ENCODE results near the gene PMEPA1.

PMEPA1 gene

DNA sequence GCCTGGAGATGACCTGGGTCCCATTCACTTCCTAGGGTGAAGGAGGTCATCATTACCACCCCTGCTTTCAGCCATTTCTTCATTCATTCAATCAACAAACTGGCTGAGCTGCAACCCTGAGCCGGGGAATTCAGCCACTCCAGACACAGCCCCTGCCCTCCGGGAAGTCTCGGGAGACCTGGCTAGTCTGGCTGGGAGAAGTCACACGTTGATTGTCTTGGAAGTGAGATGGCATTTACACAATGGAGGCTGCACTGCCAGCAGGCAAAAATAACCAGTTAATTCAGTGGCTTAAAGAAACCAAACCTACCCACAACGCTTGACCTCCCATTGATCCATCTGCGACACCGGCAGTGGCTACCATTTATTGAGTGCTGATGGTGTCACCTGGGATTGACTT, 2.0 kb upstream of the PMEPA1 start:
- DNase-seq = no peak

DNA sequence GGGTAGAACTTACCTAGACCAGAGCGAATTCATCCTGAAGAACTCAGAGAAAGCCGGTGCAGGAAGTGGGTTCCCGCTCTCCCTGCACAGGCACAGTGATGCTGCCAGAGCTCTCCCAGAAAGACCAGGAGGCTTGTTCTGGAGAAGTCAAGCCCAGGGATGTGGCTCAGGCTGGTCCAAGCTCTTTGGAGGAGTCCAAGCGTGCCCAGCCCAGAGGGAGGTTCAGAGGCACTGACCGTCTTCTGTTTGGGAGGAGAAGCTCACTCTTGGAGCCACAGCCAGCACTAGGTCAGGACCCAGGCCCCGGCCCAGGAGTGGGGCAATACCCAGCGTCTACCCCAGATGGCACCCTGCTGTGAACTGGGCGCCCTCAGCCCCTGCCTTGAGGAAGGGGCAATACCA, 1.5 kb upstream of the PMEPA1 start:
- no peak for DNase-seq

DNA sequence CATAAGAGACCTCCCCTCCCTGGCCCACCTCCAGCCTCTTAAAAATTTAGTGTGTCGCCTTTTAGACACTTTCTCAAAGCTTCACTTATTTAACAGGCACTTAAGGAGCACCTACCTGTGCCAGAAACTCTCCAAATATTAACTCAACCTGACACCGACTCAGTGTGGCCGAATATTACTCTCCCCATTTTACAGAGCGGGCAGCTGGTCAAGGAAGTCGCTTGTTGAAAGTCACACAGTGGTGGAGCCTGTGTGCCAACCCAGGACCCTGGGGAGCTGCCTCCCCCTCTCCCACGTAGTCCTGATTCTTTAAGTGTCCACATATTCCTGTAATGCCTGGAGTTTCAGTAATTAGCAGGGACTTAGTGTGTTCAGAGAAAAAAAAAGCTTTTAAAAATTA, 1.0 kb upstream of the PMEPA1 start:
- no peak for DNase-seq

DNA sequence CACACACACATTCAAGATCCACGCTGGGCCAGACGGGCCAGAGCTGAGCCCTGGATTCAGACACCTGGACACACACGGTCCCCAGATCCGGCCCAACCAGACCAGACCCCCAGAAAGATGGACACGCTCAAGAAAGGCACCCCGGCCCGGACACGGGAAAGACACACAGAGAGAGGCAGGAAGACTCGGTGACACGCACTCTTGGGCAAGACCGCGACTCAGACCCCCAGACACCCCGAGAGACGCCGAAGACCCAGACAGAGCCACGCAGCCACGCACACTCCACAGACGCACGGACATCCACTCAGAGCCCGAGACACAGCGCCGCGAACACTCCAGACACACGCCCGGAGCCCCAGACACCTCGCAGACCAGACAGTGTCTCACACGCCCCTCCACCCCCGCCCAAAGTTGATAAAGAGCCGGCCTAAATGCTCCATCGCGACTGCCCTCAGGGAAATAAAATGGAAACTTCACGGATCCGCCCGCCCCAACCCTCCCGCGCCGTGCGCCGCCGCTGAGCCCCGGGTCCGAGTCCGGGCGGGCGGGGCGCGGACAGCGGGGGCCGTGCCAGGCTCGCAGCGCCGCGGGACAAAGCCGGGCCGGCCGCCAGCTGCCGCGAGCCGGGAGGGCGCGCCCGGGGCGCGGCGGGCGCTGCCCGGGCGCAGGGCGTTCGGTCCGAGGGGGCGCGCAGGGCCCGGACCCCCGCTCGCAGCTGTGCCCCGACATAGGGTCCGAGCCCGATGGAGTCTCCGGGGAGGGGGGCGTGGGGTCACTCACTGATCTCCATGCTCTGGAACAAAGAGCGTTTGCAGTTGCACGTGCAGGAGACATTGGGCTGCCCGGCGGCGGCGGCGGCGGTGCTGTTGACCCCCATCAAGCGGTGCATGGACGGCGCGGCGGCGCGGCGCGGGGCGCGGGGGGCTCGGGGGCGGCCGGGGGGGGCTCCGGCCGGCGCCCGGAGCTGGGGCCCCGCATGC, 831 bp downstream of the PMEPA1 start:
- DNase-seq = peak in 8 of 51 donors; percentile 24 to 57 (median 40)

DNA sequence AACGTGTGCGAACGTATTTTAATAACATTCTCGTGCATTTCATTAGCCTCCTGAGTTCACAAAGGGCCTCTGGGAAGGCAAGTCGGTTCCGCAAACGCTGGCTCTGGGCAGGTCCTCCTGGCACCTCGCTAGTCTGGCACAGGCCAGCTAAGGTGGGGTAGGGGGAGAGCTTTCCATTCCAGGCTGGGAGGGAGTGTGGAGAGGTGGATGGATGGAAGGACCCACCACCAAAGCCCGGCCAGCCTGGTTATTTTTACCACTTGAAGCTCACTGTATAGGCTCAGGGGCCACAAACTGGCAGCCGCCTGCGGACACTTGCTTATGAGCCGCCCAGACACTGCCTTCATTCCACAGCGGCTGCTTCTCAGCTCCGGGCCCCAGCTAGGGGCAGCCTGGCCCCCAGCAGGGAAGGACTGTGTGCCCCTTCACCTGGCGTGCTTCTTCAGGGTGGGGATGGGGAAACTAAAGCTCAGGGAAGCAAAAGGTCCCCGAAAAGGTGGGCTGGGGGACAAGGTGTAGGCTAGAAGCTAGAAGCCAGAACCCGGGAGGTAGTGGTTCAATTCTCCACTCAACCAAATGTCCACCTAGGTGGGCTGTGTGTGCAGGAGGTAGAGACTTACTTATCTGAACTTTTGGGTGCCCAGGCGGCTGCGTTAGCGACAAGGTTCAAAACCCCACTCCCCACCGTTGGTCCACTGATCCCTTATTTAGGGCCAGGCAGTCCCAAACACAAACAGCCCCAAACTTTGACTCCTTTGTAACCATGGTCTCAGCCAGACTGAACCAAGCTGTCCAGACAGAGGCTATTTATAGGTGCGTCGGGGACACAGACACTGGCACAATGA, 1.7 kb downstream of the PMEPA1 start:
- DNase-seq = peak in 10 of 51 donors; percentile 7 to 59 (median 21)

DNA sequence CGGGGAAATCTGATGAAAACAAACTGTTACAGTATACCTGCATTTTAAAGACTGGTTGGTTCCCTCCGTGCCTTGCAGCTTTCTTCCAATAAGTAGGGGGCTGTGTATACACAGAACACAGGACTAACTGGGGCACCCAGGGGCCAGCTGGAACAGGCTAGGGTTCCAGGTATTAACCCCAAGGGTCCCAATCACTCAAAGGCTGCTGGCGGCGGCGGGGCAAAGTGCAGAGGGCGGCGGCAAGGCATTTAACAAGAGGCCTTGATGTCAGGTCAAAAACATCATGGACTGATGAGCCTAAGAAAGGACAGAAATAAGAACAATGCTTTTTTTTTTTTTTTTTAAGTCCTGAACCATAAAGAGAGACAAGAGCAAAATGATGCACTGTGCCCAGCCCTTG, 2.5 kb downstream of the PMEPA1 start:
- DNase-seq = no peak

DNA sequence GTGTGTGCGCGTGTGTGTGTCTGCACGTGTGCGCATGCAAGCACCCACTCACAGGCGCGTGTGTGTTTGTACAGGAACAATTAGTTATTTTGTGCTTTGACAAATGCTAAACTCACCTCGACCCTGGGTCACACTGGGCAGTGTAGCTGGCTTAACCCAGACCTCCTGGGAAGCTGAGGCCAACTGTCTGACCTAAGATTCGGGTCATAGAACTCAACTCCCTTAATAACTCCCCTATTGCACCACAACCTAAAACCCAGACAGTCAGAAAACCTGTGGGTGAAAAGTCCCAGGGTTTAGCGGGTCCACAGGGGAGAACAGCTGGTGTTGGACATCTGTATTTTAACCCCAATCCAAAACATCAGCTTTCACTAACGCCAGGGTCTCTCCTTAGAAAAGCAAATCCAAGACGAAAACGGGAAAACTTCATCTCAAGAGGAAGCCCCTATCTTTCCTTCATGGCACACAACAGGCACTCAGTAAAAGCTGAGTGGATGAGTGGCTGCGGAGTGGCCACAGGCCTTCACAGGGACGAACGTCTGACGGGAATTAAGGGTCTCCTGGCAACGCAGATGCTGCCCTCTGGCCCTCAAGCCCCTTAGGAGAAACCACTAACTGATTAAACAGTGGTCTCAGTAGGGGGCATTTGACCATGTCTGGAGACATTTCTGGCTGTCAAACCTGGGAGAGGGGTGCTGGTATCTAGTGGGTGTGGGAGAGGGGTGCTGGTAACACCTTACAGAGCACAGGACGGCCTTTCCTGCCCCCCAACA, 4.5 kb downstream of the PMEPA1 start:
- DNase-seq = no peak

DNA sequence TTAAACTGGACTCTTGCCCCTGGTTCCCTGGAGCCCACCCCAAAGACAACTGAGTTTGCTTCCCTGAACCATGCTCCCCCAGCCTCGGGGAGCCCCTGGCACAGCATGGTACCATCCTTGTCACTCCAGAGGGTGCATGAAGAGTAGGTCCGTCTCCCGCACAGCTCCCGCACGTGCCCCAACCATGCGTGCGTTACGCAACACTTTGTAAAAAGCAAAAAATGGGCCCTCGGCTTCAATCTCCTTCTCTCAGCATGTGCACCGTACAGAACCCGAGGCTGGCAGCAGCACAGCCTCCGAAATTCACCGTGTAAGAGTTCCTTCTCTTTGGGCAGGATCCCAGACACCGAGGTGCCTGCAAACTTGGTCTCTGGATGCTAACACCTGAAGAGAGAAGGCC, 5.6 kb downstream of the PMEPA1 start:
- no peak for DNase-seq

DNA sequence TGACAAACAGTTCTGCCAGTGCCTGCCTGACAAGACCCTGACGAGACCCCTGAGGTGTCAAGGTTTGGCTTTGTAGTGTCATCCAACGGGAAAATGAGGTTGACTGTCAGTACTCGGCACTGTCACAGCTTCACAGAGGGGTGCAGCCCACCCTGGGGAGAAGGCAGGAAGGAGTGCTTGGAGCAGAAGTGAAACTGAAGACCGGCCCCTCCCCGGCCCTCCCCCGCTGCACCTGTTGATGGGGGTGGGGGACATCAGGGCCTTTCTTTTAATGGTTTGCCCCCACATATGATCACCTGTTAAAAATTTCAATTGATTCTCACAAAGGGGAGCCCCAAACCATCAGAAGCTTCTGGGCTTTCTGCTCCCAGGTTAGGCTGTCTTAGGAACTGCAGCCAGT, 6.8 kb downstream of the PMEPA1 start:
- DNase-seq = no peak

DNA sequence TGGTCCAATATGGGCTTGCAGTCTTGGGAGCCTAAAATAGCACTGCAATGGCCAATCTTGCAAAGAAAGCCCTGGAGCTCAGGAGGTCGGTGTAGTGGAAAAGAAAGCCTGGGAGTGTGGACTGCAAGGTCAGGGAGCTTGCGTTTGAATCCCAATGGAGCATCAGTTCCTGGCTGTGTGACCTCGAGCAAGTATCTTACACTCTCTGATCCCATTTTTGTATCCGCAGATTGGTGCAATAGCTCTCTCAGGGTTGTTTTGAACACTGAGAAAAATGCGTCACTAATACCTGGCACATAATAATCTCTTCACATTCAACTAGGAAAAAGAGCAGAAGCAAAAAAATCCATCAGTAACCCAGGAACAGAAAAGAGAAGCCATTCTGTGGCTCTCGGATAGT, 7.3 kb downstream of the PMEPA1 start:
- no peak for DNase-seq

DNA sequence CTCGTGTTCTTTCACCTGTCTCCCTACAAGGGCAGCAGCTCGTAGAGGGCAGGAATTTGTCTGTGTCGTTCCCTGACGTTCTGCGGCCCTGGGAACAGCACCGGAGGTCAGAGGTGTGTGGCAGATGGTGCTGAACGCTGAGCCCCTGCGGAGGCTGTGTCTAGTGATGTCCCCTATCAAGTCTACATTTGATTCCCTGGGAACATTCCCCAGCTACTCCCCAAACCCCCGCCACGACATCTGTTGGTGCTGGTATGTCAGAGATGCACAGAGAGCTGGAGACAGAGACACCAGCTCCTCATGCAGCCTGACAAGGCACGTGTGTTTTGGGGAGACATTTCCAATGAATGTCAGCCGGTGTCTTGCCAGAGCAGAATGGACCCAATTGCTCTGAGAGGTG, 7.7 kb downstream of the PMEPA1 start:
- no peak for DNase-seq

DNA sequence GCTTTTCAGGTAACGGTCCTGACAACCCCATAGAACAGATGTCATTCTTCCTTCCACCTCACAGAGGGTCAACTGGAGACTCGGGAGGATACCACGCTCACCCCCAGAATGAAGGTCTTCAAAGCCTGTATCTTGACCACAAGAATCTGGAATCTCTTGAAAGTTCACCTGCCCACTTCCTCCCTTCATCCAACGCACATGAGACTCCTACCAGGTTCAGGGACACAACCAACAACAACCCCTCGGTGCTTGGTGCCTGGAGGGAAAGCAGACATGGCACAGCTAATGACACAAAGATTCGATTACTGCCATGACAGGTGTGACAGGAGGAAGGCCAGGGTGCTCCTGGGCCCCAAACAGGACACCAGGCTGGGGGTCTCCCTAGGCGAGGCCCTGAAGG, 8.2 kb downstream of the PMEPA1 start:
- DNase-seq = no peak

DNA sequence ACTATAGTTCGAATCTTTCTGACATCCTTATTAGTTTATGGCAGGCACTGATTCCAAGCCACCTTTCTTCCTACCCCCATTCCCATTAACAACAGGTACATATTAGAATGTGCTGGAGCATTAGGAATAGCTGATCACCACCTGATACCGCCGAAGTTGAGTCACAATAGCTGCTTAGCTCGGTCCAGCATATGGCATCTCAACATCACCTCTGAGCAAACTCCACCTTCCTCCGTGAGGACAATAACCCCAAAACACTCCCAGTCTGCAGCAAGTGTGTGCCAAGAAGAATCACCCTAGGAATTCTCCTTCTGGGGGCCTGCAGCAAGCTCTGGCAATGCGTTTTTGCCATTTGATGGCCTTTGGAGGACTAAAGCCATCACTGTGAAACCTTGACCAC, 8.7 kb downstream of the PMEPA1 start:
- DNase-seq = no peak

DNA sequence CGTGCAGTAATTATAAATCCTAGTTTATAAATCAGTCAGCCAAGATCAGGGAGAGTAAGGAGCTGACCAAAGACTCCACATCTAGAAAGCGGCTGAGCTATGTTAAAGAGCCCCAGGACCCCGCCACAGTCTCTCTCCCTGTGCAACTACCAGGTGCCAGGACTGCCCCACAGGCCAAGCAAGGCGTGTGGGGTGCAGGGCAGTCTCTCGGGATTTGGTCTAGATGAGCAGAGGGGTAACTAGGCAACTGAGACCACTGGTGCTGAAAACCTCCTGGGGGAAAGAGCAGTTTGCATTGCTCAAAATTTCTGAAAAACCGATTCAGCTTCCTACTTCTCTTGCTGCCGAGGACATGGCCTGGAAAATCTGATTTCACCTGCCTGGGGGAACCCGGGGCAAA, 10.4 kb downstream of the PMEPA1 start:
- DNase-seq = no peak

DNA sequence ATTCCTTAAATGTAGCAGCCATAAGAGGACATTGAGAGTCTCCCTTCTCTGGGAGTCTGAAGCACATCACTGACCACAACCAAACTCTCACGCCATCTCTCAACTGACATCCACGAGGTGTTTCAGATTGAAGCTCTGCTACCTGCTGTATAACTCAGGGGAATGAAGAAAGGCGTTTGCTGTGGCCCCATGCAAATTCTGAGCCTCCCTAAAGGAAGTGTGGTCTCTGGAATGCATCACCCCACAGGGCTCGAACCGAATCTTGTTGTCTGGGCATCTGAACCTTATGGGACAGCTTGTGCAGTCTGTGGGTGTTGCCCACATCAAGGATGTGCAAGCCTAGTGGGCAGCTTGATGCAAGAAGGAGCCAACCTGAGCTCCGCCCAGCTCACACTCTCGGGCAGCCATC, 10.9 kb downstream of the PMEPA1 start:
- no peak for DNase-seq

DNA sequence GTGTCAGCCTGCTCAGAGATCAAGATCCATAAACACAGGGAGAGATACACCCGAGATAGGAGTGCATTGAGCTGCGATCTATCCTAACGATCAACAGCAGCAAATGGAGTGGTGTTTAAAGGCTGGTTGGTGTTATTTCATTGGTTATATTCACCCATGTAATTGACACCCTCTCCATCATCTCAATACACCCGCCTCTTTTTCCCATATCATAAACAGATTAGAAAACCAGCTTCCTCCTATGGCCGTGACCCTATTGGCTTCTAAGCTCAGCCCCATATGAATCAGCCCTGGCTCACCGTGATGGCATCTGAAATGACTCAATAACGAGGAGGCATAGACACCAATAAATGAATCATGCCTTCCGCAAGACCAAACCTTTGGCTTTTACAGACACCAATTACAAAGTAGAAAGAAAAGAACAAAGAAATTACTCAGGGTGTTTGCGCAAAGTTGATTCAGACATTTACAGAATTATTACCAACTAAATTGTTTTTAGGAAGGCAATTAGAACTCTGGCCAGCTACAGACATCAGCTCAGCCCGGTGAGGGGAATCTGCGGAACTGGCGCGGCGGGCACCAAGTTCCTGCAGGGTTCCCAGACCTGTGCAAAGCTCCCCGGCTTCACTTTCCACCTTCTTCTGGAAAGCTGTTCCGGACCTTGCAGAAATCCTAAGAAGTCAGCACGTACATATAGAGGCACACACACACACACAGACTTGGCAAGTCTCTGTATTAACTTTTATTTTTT, 11.5 kb downstream of the PMEPA1 start:
- DNase-seq = peak in 3 of 51 donors; percentile 15 to 47 (median 36)

DNA sequence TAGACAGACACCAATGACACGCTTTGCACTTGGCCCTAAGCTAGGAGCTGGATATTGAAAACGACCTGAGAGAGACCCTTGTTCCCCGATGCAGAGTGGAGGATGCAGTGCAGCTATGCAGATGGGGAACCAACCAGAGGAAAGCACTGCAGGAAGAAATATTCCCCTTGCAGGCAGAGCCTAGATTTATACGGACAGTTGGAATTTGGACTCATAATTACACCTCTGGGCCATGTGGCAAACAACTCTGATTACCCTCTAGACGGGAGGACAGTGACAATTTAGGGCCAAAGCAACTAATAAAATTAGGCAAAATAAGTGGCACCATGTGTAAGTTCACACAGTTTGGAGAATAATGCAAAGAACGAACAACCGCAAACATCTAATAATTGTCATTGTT, 12.3 kb downstream of the PMEPA1 start:
- no peak for DNase-seq

DNA sequence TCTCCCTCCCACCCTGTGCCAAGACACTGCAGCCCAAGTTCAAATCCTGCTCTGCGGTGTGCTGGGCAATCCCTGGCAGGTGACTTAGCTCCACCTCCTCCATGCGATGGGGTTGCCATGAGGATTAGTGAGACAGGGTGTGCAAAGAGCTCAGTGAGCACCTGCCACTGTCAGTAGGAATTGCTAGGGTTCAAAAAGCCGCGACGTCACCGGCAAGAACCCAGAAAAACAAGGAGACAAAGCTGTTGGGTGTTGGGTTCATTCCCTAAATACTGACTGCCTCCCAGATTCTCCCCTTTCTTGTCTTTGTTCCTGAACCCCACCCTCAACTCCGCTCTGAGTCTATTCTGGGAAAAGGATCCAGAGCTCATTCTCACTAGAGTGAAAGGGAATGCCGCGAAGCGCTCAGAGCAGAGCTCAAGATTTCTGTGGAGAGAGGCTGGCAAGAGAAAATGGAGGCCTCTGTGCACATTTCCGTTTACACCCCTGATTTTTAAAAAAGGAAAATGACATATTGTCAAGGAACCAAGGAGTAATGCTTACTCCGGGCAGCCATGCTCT, 13.3 kb downstream of the PMEPA1 start:
- DNase-seq = no peak

DNA sequence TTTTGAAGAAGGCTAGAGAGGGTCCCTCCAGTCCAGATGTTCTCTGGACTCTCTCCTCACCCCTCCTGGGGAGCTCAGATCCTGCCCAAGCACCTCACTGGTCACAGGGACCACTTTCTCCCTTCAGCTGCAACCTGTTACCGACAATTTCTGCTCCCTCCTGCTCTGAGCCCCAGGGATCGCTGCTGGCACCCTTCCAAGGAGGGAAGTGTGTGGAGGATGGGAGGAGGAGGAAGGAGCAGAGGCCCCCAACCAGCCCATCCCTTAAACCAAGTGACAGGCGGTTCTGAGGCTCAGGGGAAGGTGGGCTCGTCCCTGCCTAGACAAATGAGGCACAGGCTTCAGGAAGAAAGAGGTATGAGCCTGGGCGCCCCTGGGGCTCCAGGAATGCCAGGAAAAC, 13.9 kb downstream of the PMEPA1 start:
- no peak for DNase-seq

DNA sequence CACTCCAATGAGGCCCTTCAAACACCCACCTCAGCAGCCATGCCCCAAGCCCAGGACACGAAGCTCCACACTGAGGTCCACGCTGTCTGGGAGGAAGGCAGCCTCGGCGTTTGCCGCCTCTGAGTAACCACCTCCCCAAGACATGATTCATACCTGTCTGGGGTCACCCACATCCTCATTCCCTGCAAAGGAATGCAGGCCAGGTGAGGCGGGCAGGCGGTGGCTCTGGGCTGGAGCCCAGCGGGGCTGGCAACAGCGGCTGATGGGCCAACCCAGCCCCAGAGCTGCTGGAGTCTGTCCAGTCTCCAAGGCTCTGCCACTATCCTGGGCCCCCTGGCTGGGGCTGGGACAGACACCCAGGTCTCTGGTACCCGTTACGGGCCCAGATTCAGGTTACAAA, 14.8 kb downstream of the PMEPA1 start:
- DNase-seq = no peak

DNA sequence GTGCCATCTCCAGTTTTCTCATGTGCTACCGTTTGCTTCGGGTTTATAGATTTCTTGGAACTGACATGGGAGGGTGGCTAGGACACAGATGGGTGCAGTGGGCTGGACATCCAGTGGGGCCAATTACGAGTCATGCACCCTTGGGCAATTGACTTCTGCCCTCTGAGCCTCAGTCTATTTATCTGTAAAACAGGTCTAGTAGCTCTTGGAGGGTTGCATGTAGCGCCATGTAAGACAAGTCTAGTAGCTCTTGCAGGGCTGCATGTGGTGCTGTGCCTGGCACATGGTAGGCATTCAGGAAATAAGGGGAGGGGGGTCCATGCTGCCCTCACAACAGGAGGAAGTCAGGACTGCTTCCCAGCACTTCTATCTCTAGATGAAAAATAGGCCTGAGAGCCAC, 15.3 kb downstream of the PMEPA1 start:
- DNase-seq = no peak

Measured in hypothalamus (tissue), 51 donors.